Smooth muscle cell (in vitro differentiated cells): ENCODE results near the gene ATP6V1G1. TPM values are rescaled to one million over a fixed set of nuclear protein-coding genes. Genes with fewer than 3 reads are reported as not detected.

Source experiments
- DNase-seq: peaks from one replicate; lab custom pipeline; 2025; ENCODE audit not compliant: unreplicated experiment; lab: John Stamatoyannopoulos, UW
- H2AFZ ChIP-seq: fragments of 200-600 bp; sonication (generic); 2 replicates; pipeline ENCODE4 v1.6.0; 2016; ENCODE audit warnings: antibody characterized with exemption, low read depth, mild to moderate bottlenecking
- H3F3A ChIP-seq: fragments of 200-600 bp; sonication (generic); 2 replicates; pipeline ENCODE4 v1.6.0; 2017; ENCODE audit warnings: antibody characterized with exemption, low read depth
- H3K27ac ChIP-seq: fragments of 200-600 bp; sonication (generic); 2 replicates; pipeline ENCODE4 v1.5.1; 2016; ENCODE audit warnings: low read depth, mild to moderate bottlenecking
- H3K27me3 ChIP-seq: fragments of 200-600 bp; sonication (generic); 2 replicates; pipeline ENCODE4 v1.6.1; 2016; ENCODE audit warnings: low read depth, mild to moderate bottlenecking
- H3K36me3 ChIP-seq: fragments of 200-600 bp; sonication (generic); 2 replicates; pipeline ENCODE4 v1.5.1; 2016; ENCODE audit warnings: low read depth
- H3K4me1 ChIP-seq: fragments of 200-600 bp; sonication (generic); 2 replicates; pipeline ENCODE4 v1.5.1; 2016; ENCODE audit warnings: low read depth
- H3K4me2 ChIP-seq: fragments of 200-600 bp; sonication (generic); 2 replicates; pipeline ENCODE4 v1.6.0; 2016; ENCODE audit warnings: mild to moderate bottlenecking
- H3K4me3 ChIP-seq: fragments of 200-600 bp; sonication (generic); 2 replicates; pipeline ENCODE4 v1.5.1; 2016; ENCODE audit warnings: mild to moderate bottlenecking
- H3K79me2 ChIP-seq: fragments of 200-600 bp; sonication (generic); 2 replicates; pipeline ENCODE4 v1.6.0; 2016; ENCODE audit warnings: low read depth, mild to moderate bottlenecking
- H3K9ac ChIP-seq: fragments of 200-600 bp; sonication (generic); 2 replicates; pipeline ENCODE4 v1.6.0; 2016; ENCODE audit warnings: low read depth
- H3K9me3 ChIP-seq: fragments of 200-600 bp; sonication (generic); replicated peaks from 2 replicates; pipeline ENCODE4 v1.5.1; 2016; ENCODE audit warnings: low read depth
- H4K20me1 ChIP-seq: fragments of 200-600 bp; sonication (generic); 2 replicates; pipeline ENCODE4 v1.6.0; 2016; ENCODE audit warnings: low read depth
- WGBS: methylation state at CpG from one replicate; pipeline ENCODE4 v1.1.7; 2016; ENCODE audit warnings: low lambda C conversion rate; 5-methylcytosine and 5-hydroxymethylcytosine counted together
- polyA plus RNA-seq: library from polyadenylated mRNA; unstranded; fragments of >200 nt; fragmentation: Nextera tagmentation; extraction: Ambion mirVana; gene quantifications from 2 replicates; pipeline ENCODE4 v1.2.1, GENCODE V29; 2016
- small RNA-seq: library from RNA; depleted of rRNA; stranded (forward); fragments of <200 nt; gene quantifications from one replicate; pipeline ENCODE3, GENCODE V24; 2014
- total RNA-seq: library from RNA; depleted of rRNA; stranded (reverse); fragments of >200 nt; gene quantifications from 2 replicates; pipeline ENCODE4 v1.2.3, GENCODE V29; 2014
- TF ChIP-seq, protein P1 (sequence below): fragments of 200-600 bp; sonication (generic); IDR thresholded peaks from 2 replicates; pipeline ENCODE4 v1.5.1; 2017; ENCODE audit warnings: borderline replicate concordance, mild to moderate bottlenecking, antibody characterized with exemption; ENCODE audit not compliant: insufficient read depth, poor library complexity, severe bottlenecking

Gene ATP6V1G1
- total and polyA plus RNA-seq, 2 experiments from 2014 or later = 340 to 400 TPM

GRCh38 chr9:114643001-114643400 lies 55.4 kb downstream of the ATP6V1G1 start:
- no peaks in the 10 kb centered on the region for H4K20me1 ChIP-seq
- H3K4me2 ChIP-seq = no peak overlapping the region
- H3K4me3 ChIP-seq = no peak overlapping the region
- no peaks in the 10 kb centered on the region for H3K9me3 ChIP-seq
- no peak overlapping the region for H2AFZ ChIP-seq
- no peaks in the 10 kb centered on the region for H3K27me3 ChIP-seq
- no peaks in the 10 kb centered on the region for H3K4me1 ChIP-seq
- H3K79me2 ChIP-seq = no peaks in the 10 kb centered on the region
- TF ChIP-seq, protein P1, sequence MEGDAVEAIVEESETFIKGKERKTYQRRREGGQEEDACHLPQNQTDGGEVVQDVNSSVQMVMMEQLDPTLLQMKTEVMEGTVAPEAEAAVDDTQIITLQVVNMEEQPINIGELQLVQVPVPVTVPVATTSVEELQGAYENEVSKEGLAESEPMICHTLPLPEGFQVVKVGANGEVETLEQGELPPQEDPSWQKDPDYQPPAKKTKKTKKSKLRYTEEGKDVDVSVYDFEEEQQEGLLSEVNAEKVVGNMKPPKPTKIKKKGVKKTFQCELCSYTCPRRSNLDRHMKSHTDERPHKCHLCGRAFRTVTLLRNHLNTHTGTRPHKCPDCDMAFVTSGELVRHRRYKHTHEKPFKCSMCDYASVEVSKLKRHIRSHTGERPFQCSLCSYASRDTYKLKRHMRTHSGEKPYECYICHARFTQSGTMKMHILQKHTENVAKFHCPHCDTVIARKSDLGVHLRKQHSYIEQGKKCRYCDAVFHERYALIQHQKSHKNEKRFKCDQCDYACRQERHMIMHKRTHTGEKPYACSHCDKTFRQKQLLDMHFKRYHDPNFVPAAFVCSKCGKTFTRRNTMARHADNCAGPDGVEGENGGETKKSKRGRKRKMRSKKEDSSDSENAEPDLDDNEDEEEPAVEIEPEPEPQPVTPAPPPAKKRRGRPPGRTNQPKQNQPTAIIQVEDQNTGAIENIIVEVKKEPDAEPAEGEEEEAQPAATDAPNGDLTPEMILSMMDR = no peak
- 98% methylated on average over 8 of the region's 8 CpGs for WGBS
- DNase-seq = no peak
- no peaks in the 10 kb centered on the region for H3F3A ChIP-seq
- no peak overlapping the region for H3K9ac ChIP-seq
- H3K27ac ChIP-seq = no peak overlapping the region
- H3K36me3 ChIP-seq = peaks cover 5% of the 10 kb centered on the region

- DNase-seq = no peak
- H3K27me3 ChIP-seq = no peaks in the 10 kb centered on the region
- H3F3A ChIP-seq = no peaks in the 10 kb centered on the region
- no peaks in the 10 kb centered on the region for H3K79me2 ChIP-seq
- no peak overlapping the region for H3K9ac ChIP-seq
- 96% methylated on average over 5 of the region's 5 CpGs for WGBS
- no peak overlapping the region for H3K4me3 ChIP-seq
- TF ChIP-seq, protein P1 = no peak
- no peaks in the 10 kb centered on the region for H3K9me3 ChIP-seq
- H4K20me1 ChIP-seq = no peaks in the 10 kb centered on the region
- H3K4me2 ChIP-seq = no peak overlapping the region
- H3K4me1 ChIP-seq = no peaks in the 10 kb centered on the region
- peaks cover 5% of the 10 kb centered on the region for H3K36me3 ChIP-seq
- no peak overlapping the region for H2AFZ ChIP-seq
- H3K27ac ChIP-seq = no peak overlapping the region
Measured at GRCh38 chr9:114643896-114644295, 56.3 kb downstream of the ATP6V1G1 start.

Small RNA genes lying within 50 kb of the gene (small RNA-seq; reads per million reads assigned to genes)
- not detected for gene RF00019

Other genes with a start within 250 kb of the ATP6V1G1 start
- gene AKNA, start 199.8 kb upstream of the ATP6V1G1 start, total RNA-seq = 3.0 and 4.7 TPM in 2 replicates
- gene AKNA, start 199.8 kb upstream of the ATP6V1G1 start, polyA plus RNA-seq = 2.8 and 3.2 TPM in 2 replicates
- gene WHRN, start 82.3 kb upstream of the ATP6V1G1 start, total RNA-seq = 2.9 and 3.6 TPM in 2 replicates
- gene WHRN, start 82.3 kb upstream of the ATP6V1G1 start, polyA plus RNA-seq = 11.9 and 12.9 TPM in 2 replicates
- gene TMEM268, start 23.5 kb downstream of the ATP6V1G1 start, total RNA-seq = 5.8 and 9.3 TPM in 2 replicates
- 8.1 and 9.3 TPM in 2 replicates for gene TMEM268, start 23.5 kb downstream of the ATP6V1G1 start, polyA plus RNA-seq
- gene TEX53, start 70.0 kb downstream of the ATP6V1G1 start, total RNA-seq = not detected in 2 replicates
- not detected in 2 replicates for gene TEX53, start 70.0 kb downstream of the ATP6V1G1 start, polyA plus RNA-seq
- gene TEX48, start 94.4 kb downstream of the ATP6V1G1 start, total RNA-seq = not detected in 2 replicates
- gene TEX48, start 94.4 kb downstream of the ATP6V1G1 start, polyA plus RNA-seq = 0.58 TPM in 1 of 2 replicates, not detected in the other
- gene TNFSF15, start 218.3 kb downstream of the ATP6V1G1 start, total RNA-seq = 4.1 and 5.5 TPM in 2 replicates
- 2.3 and 2.9 TPM in 2 replicates for gene TNFSF15, start 218.3 kb downstream of the ATP6V1G1 start, polyA plus RNA-seq